GM06990 (cell line): ENCODE results near the gene SSTR3.

Experiments used
- DNase-seq: peaks from one replicate; pipeline ENCODE4 v3.0.0-alpha.2; 2011; ENCODE audit not compliant: insufficient read length; ENCODE audit errors: extremely low read depth
- H3K27me3 ChIP-seq: replicated peaks from 2 replicates; pipeline ENCODE4 v1.6.0; 2011; ENCODE audit warnings: low read length; ENCODE audit not compliant: control insufficient read depth, insufficient read depth
- H3K36me3 ChIP-seq: 2 replicates; pipeline ENCODE4 v1.5.1; 2011; ENCODE audit warnings: low read length; ENCODE audit not compliant: control insufficient read depth, insufficient read depth
- H3K4me3 ChIP-seq: replicated peaks from 2 replicates; pipeline ENCODE4 v1.5.1; 2011; ENCODE audit warnings: low read depth, mild to moderate bottlenecking, control low read depth, low read length
- TF ChIP-seq, protein P1 (sequence below): IDR thresholded peaks from 2 replicates; pipeline ENCODE4 v1.5.1; 2011; ENCODE audit warnings: low read length, control low read depth, mild to moderate bottlenecking, inconsistent platforms; ENCODE audit not compliant: insufficient read depth, poor library complexity, severe bottlenecking

The SSTR3 gene

GRCh38 chr22:37230673-37231405, 18.6 kb upstream of the SSTR3 start:
- TF ChIP-seq, protein P1, sequence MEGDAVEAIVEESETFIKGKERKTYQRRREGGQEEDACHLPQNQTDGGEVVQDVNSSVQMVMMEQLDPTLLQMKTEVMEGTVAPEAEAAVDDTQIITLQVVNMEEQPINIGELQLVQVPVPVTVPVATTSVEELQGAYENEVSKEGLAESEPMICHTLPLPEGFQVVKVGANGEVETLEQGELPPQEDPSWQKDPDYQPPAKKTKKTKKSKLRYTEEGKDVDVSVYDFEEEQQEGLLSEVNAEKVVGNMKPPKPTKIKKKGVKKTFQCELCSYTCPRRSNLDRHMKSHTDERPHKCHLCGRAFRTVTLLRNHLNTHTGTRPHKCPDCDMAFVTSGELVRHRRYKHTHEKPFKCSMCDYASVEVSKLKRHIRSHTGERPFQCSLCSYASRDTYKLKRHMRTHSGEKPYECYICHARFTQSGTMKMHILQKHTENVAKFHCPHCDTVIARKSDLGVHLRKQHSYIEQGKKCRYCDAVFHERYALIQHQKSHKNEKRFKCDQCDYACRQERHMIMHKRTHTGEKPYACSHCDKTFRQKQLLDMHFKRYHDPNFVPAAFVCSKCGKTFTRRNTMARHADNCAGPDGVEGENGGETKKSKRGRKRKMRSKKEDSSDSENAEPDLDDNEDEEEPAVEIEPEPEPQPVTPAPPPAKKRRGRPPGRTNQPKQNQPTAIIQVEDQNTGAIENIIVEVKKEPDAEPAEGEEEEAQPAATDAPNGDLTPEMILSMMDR, result no peak
- H3K36me3 ChIP-seq, result peaks cover 57% of the 10 kb centered on the region

GRCh38 chr22:37229805-37230672, 17.8 kb upstream of the SSTR3 start:
- TF ChIP-seq, protein P1, result no peak
- H3K27me3 ChIP-seq, result no peaks in the 10 kb centered on the region
- H3K4me3 ChIP-seq, result peak overlapping the region; percentile 22; the same call in 1 of the 2 replicates
- peak; percentile 84 for DNase-seq
- peaks cover 60% of the 10 kb centered on the region for H3K36me3 ChIP-seq

More at GRCh38 chr22:37230673-37231405, 18.6 kb upstream of the SSTR3 start:
- peak; percentile 55 for DNase-seq
- H3K4me3 ChIP-seq, result no peak overlapping the region
- no peaks in the 10 kb centered on the region for H3K27me3 ChIP-seq

DNA sequence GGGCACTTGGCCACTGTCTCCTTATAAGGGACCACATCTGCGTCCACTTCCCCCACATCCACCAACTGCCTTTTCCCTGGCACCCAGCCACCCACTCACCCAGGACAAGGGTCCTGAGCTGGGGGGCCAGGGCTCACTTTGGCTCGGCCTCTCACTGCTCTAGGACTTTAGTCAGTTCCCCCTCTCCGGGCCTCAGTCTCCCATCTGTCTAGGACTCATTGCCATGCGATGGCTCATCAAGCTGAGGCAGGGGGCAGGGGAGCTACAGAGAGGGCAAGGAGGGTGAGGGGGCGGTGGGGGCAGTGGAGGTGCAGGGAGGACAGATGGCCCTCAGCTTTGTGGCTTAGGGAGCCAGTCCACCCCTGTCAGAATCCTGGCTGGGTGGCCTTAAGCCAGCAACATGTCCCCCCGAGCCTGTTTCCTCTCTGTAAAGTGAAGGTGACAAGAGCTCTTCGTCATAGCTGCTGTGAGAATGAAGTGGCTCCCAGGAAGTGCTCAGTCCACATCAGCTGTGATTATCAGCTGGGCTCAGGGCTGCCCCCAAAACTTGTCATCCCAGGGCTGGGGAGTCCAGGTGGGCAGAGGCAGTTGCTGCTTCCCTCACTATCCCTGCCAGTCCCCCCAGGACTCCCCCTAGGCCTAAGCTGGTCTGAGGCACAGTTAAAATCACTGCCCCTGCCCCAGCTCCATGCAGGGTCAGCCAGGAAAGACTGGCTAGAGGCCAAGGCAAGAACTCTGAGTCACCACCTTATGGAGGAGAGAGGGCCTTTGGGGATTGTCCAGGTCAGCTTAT, 16.9 kb upstream of the SSTR3 start:
- TF ChIP-seq, protein P1, result no peak
- H3K36me3 ChIP-seq, result peaks cover 57% of the 10 kb centered on the region
- H3K4me3 ChIP-seq, result no peak overlapping the region
- DNase-seq, result no peak
- H3K27me3 ChIP-seq, result no peaks in the 10 kb centered on the region

DNA sequence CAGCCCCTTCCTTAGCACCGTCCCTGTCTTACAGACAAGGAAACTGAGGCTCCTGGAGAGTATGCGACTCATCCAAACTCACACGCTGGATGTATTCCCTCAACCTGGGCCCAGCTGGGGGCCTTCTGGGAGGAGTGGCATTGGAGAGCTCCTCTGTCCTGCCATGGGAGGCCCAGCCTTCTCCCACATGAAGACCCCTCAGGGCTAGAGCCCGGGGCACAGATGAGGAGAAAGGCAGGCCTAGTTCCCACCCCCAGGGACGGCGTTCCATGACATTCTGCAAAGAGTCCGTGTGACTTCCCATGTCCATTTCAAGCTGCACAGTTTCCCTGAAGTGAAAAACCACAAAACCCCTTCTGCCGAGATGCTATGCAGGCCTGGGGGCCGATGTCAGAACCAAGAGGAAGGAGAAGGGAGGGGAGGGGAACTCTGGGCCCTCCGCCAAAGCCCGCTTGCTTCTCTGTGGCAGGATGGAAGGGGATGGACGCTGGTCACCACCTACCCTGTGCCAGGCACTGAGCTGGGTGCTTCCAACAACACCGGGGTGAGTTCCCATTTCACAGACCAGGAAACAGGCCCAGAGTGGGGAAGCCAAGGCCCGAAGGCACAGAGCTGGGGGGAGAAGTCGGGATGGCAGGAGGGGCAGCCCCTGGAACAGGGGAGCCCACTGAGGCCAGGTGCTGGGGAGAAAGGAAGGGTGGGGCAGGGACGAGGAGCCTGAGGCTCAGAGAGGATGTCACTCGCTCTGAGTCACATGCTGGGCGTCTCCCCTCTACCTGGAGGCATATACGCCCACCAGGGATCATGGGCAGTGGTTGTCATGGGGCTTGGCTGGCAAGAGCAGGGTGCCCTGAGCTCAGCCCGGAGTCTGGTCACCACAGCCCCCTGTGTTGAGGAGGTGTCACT, 16.1 kb upstream of the SSTR3 start:
- no peak for DNase-seq
- Histone ChIP-seq H3K36me3 (peaks cover 54% of the 10 kb centered on the region), H3K27me3 (no peaks in the 10 kb centered on the region), H3K4me3 (no peak overlapping the region)
- TF ChIP-seq, protein P1, result no peak

GRCh38 chr22:37226514-37226913, 14.2 kb upstream of the SSTR3 start:
- TF ChIP-seq, protein P1, result no peak
- DNase-seq, result no peak

More at GRCh38 chr22:37226514-37226913, 14.2 kb upstream of the SSTR3 start:
- no peaks in the 10 kb centered on the region for H3K27me3 ChIP-seq
- H3K36me3 ChIP-seq, result peaks cover 43% of the 10 kb centered on the region
- no peak overlapping the region for H3K4me3 ChIP-seq
